GM18951 (cell line): Measurements from ENCODE around the gene MYH3.

Source experiments
- POLR2A ChIP-seq: IDR thresholded peaks from 4 replicates; pipeline ENCODE4 v1.6.1; 2011; ENCODE audit warnings: mild to moderate bottlenecking; ENCODE audit not compliant: insufficient read length, insufficient read depth; ENCODE audit errors: extremely low read depth
- in situ Hi-C: fragments of 300-500 bp; cut with MboI; formaldehyde crosslinking; loops from one replicate; pipeline ENCODE4 v1.12.0; 2022; ENCODE audit warnings: low sequenced_read_pairs, mixed read lengths, inconsistent platforms; ENCODE audit not compliant: unreplicated experiment

Gene MYH3

DNA sequence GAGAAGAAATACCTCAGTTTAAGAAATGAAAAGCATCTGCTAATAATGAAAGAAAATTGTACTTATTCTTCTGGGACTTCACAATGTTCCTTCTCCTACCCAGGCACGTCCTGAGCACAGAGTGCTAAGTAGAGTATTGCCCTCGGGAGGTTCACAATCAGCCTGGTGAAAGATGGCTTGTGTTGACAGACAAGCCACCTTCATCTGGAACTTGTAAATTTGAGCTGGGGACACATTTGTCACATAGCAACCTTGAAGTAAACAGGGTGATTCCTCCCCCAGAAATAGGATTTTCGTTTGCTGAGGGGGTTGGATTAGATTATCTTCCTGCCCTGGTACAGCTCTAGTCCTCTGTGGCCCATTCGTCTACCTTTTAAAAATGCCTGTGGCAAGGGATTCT is 73.3 kb downstream of the MYH3 start:
- in situ Hi-C loops: no loop called here
- no peak for TF ChIP-seq POLR2A

DNA sequence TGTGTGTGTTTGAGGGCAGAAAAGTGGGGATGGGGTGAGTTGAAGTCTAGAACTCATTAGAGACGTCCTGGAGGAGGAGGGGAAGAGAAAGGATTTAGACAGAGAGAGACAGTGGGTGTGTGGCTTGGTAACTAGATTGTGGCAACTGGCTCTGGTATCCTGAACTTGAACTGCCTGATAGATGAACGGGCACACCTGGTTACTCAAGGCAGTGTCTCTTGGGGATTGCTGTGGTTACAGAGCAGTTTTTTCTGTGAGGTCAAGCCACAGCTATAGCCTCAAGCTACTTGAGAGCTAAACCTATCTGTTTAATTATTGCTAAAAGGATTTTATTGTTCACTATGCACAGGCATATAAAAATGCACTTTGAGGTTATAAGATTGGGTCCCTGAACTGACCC is 77.8 kb downstream of the MYH3 start:
- in situ Hi-C loops: no loop called here
- TF ChIP-seq POLR2A: no peak
